Activated CD4-positive, CD25-positive, alpha-beta regulatory T cell (primary cell): ENCODE results near the gene SPDEF.

Experiments used
- DNase-seq, 4 experiments: peaks; one replicate each; lab custom pipeline; 2025; lab: John Stamatoyannopoulos, UW

Gene SPDEF

GRCh38 chr6:34544776-34545471 is 11.2 kb downstream of the SPDEF start:
- no peak for DNase-seq

- no peak for DNase-seq
Measured at GRCh38 chr6:34544052-34544604, 12.0 kb downstream of the SPDEF start.

GRCh38 chr6:34543421-34543820 is 12.7 kb downstream of the SPDEF start:
- no peak for DNase-seq

GRCh38 chr6:34540841-34541240 is 15.3 kb downstream of the SPDEF start:
- DNase-seq, result no peak

GRCh38 chr6:34540222-34540621 is 15.9 kb downstream of the SPDEF start:
- DNase-seq, result no peak

- DNase-seq, result no peak
Measured at GRCh38 chr6:34539181-34539580, 16.9 kb downstream of the SPDEF start.

- no peak for DNase-seq
Measured at GRCh38 chr6:34538581-34538980, 17.5 kb downstream of the SPDEF start.

- DNase-seq, result no peak
Measured at GRCh38 chr6:34537922-34538550, 18.1 kb downstream of the SPDEF start.

- no peak for DNase-seq
Measured at GRCh38 chr6:34536959-34537848, 18.9 kb downstream of the SPDEF start.

- no peak for DNase-seq
Measured at GRCh38 chr6:34536251-34536958, 19.7 kb downstream of the SPDEF start.

- no peak for DNase-seq
Measured at GRCh38 chr6:34535646-34536045, 20.5 kb downstream of the SPDEF start.

- no peak for DNase-seq
Measured at GRCh38 chr6:34535199-34535598, 20.9 kb downstream of the SPDEF start.

- no peak for DNase-seq
Measured at GRCh38 chr6:34534656-34535055, 21.5 kb downstream of the SPDEF start.

- no peak for DNase-seq
Measured at GRCh38 chr6:34534146-34534545, 22.0 kb downstream of the SPDEF start.

GRCh38 chr6:34532230-34532629 is 23.9 kb downstream of the SPDEF start:
- DNase-seq, result no peak

GRCh38 chr6:34531580-34532201 is 24.4 kb downstream of the SPDEF start:
- no peak for DNase-seq

- no peak for DNase-seq
Measured at GRCh38 chr6:34530753-34531365, 25.3 kb downstream of the SPDEF start.

- DNase-seq, result no peak
Measured at GRCh38 chr6:34529665-34530327, 26.3 kb downstream of the SPDEF start.

GRCh38 chr6:34528996-34529664 is 27.0 kb downstream of the SPDEF start:
- DNase-seq, result no peak
